Measurements from ENCODE around the gene METTL26. TPM values are rescaled to one million over a fixed set of nuclear protein-coding genes. Genes with fewer than 3 reads are reported as not detected.
A peak's percentile ranks its signal among the peaks of the same experiment; 100 is the strongest.

Gene METTL26
- total and polyA plus RNA-seq, 10 of the 15 experiments (the other 5 are each of a cell fraction or from before 2014, with no cell fraction given), result 5.4 to 163 (median 79.3) TPM

DNA sequence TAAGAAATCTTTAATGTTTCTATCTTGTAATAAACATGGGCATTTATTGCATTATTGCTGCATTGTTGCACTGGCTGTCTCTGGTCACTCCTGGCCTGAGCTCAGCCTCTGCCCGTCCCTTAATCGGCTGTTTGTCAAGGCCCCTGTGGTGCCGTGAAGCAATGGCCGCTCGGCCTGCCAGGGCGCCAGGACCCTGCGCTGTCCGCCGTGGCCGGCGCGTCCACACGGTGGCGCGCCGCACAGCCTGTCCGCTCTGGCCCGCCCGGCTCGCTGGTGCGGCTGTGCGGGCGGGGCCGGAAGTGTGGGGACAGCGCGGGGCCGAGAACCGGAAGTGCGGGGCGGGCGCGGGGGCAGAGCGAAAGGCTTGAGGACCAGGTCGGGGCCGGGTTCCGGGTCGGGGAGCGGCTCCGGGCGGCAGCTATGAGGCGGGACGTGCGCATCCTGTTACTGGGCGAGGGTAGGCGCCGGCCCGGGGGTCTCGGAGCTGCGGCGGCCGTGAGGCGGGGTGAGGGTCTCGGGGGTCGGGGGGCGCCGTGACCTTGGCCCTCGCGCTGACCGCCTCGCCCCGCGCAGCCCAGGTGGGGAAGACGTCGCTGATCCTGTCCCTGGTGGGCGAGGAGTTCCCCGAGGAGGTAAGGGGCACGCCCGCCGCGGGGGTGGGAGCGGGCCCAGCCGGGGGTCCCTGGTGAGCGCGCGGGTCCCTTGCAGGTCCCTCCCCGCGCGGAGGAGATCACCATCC lies 31.8 kb upstream of the METTL26 start, which contains the start of gene RHOT2 (continued):
- TF ChIP-seq, protein P1, sequence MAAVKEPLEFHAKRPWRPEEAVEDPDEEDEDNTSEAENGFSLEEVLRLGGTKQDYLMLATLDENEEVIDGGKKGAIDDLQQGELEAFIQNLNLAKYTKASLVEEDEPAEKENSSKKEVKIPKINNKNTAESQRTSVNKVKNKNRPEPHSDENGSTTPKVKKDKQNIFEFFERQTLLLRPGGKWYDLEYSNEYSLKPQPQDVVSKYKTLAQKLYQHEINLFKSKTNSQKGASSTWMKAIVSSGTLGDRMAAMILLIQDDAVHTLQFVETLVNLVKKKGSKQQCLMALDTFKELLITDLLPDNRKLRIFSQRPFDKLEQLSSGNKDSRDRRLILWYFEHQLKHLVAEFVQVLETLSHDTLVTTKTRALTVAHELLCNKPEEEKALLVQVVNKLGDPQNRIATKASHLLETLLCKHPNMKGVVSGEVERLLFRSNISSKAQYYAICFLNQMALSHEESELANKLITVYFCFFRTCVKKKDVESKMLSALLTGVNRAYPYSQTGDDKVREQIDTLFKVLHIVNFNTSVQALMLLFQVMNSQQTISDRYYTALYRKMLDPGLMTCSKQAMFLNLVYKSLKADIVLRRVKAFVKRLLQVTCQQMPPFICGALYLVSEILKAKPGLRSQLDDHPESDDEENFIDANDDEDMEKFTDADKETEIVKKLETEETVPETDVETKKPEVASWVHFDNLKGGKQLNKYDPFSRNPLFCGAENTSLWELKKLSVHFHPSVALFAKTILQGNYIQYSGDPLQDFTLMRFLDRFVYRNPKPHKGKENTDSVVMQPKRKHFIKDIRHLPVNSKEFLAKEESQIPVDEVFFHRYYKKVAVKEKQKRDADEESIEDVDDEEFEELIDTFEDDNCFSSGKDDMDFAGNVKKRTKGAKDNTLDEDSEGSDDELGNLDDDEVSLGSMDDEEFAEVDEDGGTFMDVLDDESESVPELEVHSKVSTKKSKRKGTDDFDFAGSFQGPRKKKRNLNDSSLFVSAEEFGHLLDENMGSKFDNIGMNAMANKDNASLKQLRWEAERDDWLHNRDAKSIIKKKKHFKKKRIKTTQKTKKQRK (IDR thresholded peaks at IDR 0.05; ENCODE audit: low read depth, low read length), result no peak
- TF ChIP-seq, protein P2, sequence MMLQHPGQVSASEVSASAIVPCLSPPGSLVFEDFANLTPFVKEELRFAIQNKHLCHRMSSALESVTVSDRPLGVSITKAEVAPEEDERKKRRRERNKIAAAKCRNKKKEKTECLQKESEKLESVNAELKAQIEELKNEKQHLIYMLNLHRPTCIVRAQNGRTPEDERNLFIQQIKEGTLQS (IDR thresholded peaks at IDR 0.05; ENCODE audit: borderline replicate concordance, extremely low read depth, low read depth, low read length), result no peak
- TF ChIP-seq RAD51 (IDR thresholded peaks at IDR 0.05) (no peak), PAX5 (IDR thresholded peaks at IDR 0.05; ENCODE audit: borderline replicate concordance, low read depth, low read length) (peak; percentile 36; the same call in 1 of the 2 replicates), POLR2A (IDR thresholded peaks at IDR 0.05; ENCODE audit: low read depth, low read length) (peak; percentile 95), SIX5 (IDR thresholded peaks at IDR 0.05; ENCODE audit: low read depth, low read length, severe bottlenecking) (peak; percentile 47), CEBPB (IDR thresholded peaks at IDR 0.05; ENCODE audit: borderline replicate concordance in 1 of 2, low read depth in 2 of 2, low read length in 2 of 2) (no peak), CREB1 (IDR thresholded peaks at IDR 0.05; ENCODE audit: low read depth) (peak; percentile 57; the same call in 1 of the 2 replicates), FOXK2 (IDR thresholded peaks at IDR 0.05) (no peak), NFYB (IDR thresholded peaks at IDR 0.05; ENCODE audit: insufficient read depth, low read depth, low read length) (no peak), CBFB (IDR thresholded peaks at IDR 0.05; ENCODE audit: low read depth) (no peak), RFX5 (IDR thresholded peaks at IDR 0.05; ENCODE audit: low read depth, low read length) (no peak), RUNX3 (IDR thresholded peaks at IDR 0.05; ENCODE audit: low read length) (peak; percentile 69), STAT3 (IDR thresholded peaks at IDR 0.05; ENCODE audit: low read depth, low read length) (no peak), ZNF217 (IDR thresholded peaks at IDR 0.05) (0 out of 2 replicates have a peak, but pooled peaks have one; percentile 48), TARDBP (IDR thresholded peaks at IDR 0.05; ENCODE audit: borderline replicate concordance) (0 out of 2 replicates have a peak, but pooled peaks have one; percentile 70), BRCA1 (IDR thresholded peaks at IDR 0.05; ENCODE audit: low read depth, low read length) (no peak), JUNB (IDR thresholded peaks at IDR 0.05) (no peak), NR2F1 (conservative IDR thresholded peaks at IDR 0.05) (peak; percentile 90), FOS (IDR thresholded peaks at IDR 0.05; ENCODE audit: borderline replicate concordance, extremely low read depth, insufficient read length) (no peak), NR2C2 (IDR thresholded peaks at IDR 0.05; ENCODE audit: borderline replicate concordance, control insufficient read depth, insufficient read length, low read depth) (no peak), IRF4 (IDR thresholded peaks at IDR 0.05; ENCODE audit: low read depth, low read length) (no peak), HCFC1 (IDR thresholded peaks at IDR 0.05; ENCODE audit: low read length) (peak; percentile 80)
- TF ChIP-seq, protein P3, sequence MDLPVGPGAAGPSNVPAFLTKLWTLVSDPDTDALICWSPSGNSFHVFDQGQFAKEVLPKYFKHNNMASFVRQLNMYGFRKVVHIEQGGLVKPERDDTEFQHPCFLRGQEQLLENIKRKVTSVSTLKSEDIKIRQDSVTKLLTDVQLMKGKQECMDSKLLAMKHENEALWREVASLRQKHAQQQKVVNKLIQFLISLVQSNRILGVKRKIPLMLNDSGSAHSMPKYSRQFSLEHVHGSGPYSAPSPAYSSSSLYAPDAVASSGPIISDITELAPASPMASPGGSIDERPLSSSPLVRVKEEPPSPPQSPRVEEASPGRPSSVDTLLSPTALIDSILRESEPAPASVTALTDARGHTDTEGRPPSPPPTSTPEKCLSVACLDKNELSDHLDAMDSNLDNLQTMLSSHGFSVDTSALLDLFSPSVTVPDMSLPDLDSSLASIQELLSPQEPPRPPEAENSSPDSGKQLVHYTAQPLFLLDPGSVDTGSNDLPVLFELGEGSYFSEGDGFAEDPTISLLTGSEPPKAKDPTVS (IDR thresholded peaks at IDR 0.05; ENCODE audit: low read depth, low read length), result peak; percentile 63; the same call in 1 of the 2 replicates
- TF ChIP-seq, protein P4, sequence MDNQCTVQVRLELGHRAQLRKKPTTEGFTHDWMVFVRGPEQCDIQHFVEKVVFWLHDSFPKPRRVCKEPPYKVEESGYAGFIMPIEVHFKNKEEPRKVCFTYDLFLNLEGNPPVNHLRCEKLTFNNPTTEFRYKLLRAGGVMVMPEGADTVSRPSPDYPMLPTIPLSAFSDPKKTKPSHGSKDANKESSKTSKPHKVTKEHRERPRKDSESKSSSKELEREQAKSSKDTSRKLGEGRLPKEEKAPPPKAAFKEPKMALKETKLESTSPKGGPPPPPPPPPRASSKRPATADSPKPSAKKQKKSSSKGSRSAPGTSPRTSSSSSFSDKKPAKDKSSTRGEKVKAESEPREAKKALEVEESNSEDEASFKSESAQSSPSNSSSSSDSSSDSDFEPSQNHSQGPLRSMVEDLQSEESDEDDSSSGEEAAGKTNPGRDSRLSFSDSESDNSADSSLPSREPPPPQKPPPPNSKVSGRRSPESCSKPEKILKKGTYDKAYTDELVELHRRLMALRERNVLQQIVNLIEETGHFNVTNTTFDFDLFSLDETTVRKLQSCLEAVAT (IDR thresholded peaks at IDR 0.05), result 0 out of 2 replicates have a peak, but pooled peaks have one; percentile 53

All from GM12878 (cell line).